HG02852 (cell line): ENCODE results near the gene TMPRSS11D.

Source experiments
- ATAC-seq: cut with Tn5 transposase; IDR thresholded peaks from one replicate; pipeline ENCODE4 v1.9.1; 2021; ENCODE audit warnings: mild to moderate bottlenecking, moderate library complexity; ENCODE audit not compliant: unreplicated experiment

TMPRSS11D gene

DNA sequence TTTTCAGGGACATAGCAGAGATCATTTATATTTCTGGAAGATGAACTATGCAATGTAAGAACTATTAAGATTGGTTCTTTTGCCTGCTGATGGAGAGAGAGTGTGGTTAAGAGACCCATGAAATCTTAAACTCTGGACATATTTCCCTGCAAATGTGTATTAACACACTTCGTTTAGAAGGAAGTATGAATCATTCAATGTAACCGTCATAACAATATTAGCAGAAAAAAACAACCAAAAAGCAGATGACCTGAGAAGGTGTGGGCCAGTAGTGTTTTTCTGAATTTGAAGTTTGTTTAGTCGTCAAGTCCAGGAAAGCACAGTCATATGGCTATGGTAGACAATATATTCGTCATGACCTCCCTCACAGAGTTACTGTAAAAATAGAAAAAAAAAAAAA lies 2.5 kb upstream of the TMPRSS11D start:
- no peak for ATAC-seq

GRCh38 chr4:67885762-67886161 lies 2.0 kb upstream of the TMPRSS11D start:
- no peak for ATAC-seq

DNA sequence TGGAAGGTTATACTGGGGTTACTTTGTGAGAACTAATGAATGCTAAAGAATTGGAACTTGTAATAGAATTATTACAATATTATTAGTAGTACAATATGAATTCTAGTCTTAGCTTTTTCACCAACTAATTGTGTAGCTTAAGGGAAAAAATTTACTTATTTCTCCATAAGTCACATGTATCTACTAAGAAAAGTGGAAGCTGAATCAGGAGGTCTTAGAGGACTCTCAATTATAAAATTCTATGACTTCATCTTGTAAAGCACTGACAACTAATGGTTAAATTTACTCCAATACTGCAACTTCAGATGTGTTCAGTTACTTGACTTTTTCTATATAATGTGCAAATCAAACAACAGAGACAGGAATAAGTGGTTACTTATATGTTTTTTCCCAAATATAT lies 899 bp upstream of the TMPRSS11D start:
- ATAC-seq: no peak

GRCh38 chr4:67883458-67883857 lies 344 bp downstream of the TMPRSS11D start:
- no peak for ATAC-seq

DNA sequence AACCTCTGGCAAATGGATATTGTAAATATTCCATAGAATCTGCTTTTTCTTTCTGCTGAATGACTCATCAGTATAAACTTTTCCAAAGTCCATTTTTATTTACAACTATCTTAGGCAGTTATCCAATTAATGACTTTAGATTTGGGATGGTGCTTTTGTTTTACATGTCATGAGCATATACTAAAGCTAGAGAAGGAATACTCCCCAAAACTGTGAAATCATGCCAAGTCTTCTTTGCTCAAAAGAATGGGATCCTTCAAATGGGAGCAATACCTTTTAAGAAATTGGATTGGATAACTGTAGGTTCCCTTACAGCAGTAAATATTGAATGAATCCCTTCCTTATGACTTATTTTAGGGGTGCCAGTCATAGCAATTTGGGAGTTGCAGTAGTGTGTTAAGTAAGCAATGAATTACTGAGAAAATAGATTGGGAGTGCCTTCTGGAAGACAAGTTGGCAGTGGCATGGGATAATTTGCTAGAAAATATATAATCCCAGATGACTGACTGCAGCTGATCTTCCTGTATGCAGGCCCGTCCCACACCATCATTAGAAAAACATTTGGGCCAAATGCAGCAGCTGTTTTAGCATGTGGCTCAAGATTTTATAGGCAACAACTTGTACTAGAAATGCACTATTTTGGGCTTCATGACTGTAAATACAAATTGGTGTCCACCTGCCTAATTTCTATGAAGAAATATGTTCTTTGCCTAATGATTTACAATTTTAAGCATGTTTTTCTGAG lies 2.8 kb downstream of the TMPRSS11D start:
- no peak for ATAC-seq

DNA sequence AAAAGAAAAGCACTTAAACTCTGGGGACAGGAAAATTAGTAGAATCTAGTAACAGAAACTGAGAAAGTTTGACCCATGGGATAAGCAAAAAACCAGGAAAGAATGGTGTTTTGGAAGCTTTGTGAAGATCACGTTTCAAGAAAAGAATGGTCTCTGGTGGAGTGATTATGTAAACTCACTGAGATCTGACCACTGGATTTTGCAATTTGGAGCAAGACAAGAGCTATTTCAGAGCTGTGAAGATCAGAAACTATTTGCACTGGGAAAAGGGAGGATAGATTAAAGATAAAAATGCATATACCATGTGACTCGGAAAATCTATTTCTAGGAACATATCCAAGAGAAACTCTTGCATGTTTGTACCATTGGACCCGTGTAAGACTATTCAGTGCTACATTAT lies 4.3 kb downstream of the TMPRSS11D start:
- no peak for ATAC-seq

DNA sequence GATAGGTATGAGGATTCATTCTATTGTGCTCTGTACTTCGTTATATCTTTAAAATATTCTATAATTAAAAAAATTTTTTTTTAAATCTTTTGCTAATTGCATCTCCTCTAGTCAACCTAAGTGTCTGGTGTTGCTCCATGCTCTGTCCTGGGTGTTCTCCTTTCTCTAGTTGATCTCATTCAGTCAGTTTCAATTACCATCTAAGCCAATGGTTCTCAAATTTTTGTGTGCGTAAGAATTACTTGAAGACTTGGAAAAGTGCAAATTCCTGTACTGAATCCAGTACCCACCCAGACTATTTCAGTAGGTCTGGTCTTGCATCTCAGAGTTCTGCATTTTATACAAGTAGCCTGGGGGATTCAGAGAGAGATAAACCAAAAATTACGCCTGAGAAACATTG lies 6.7 kb downstream of the TMPRSS11D start:
- ATAC-seq: no peak

DNA sequence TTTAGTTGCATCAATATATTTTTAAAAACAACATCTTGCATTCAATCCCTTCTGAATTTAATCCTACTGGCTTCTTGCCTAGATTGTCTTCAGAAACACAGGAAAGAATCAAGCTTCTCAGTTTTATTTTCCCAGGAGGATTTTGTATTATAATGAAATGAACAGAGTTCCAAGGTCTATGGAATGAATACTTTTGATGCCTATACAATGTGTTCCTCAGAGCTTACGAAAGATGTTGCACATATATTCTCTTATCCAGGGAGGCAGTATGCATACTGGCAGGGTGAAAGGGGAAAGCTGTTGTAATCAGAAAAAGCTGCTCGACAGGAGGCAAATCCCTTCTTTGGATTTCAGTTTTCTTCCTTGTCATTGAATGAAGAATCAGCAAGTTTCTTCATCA lies 8.8 kb downstream of the TMPRSS11D start:
- no peak for ATAC-seq

DNA sequence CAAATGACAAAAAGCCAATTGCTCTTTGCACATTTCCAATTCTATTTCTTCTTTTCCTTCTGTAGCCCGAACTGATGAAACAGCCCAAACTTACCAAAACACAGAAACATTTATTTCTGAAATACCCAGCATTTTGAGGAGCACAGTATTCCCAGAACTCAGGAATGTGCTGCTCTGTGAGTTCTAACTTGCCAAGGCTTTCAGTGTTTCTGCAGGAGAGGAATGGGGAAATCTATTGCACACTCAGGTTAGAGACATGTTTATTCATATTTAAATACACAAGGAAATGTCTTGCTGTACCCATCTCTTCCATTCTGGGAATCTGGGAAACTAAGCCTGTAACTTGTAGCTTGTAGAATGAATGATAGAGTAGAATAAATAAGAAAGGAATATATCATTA lies 10.7 kb downstream of the TMPRSS11D start:
- ATAC-seq: no peak

DNA sequence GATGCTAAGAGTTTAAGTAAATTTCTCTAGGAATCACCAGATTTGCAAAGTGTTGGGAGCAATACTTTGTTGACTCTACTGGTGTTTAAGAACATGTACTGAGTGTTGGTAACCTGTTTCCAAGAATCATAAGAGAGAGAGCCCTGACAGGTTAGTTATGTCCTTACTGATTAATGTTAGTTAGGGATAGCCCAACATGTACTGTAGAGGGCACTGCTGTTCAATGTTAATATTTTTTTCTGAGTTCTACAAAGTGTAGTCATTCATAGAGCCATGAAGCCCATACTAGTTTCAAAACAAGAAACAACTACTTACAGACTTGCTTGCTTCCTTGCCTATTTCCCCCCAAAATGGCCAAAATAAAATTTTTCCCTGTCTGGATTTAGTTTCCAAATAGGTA lies 11.9 kb downstream of the TMPRSS11D start:
- peak; percentile 88 for ATAC-seq

- ATAC-seq: no peak
Measured at GRCh38 chr4:67869580-67870190, 14.1 kb downstream of the TMPRSS11D start.

- ATAC-seq: no peak
Measured at GRCh38 chr4:67861513-67861912, 22.3 kb downstream of the TMPRSS11D start.

- no peak for ATAC-seq
Measured at GRCh38 chr4:67853336-67853735, 30.5 kb downstream of the TMPRSS11D start.

GRCh38 chr4:67820903-67821302 lies 62.9 kb downstream of the TMPRSS11D start:
- ATAC-seq: no peak

GRCh38 chr4:67810011-67810410 lies 73.8 kb downstream of the TMPRSS11D start:
- no peak for ATAC-seq

- ATAC-seq: no peak
Measured at GRCh38 chr4:67809502-67809901, 74.3 kb downstream of the TMPRSS11D start.

DNA sequence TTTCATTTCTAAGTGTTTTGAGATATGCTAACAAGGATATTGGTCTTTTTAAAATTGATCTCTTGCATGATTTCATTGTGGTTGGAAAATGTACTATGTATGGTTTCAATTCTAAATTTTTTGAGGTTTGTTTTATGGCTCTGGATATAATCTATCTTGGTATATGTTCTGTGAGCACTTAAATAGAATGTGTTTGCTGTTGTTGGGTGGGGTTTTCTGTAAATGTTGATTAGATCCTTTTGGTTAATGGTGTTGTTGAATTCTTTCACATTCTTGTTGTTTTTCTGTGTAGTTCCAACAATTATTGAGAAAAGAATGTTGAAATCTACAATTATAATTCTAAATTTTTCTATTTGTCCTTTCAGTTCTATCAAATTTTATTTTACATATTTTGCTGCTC lies 87.0 kb downstream of the TMPRSS11D start:
- ATAC-seq: no peak

DNA sequence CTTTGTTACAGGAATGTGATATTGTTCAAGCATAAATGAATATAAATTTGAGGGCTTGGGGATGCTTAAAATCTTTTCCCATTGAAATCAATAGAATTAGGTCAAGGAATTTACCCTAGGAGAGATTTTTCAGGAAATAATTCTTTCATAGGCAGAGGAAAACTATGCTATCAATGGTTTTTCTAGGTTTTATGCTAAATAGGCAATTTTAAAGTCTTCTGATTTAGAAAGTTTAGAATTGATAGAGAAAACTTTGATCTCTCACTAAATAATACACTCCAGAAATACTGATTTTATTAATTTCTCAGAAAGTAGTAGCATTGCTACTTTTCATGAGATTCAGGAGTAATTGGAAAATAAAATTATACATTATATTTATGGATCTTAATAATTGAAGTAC lies 93.1 kb downstream of the TMPRSS11D start:
- no peak for ATAC-seq

- no peak for ATAC-seq
Measured at GRCh38 chr4:67787311-67787710, 96.5 kb downstream of the TMPRSS11D start.

GRCh38 chr4:67785528-67785927 lies 98.3 kb downstream of the TMPRSS11D start:
- ATAC-seq: no peak

GRCh38 chr4:67779631-67780030 lies 104.2 kb downstream of the TMPRSS11D start:
- ATAC-seq: no peak

- no peak for ATAC-seq
Measured at GRCh38 chr4:67776746-67777145, 107.1 kb downstream of the TMPRSS11D start.
